22Rv1 (cell line): Measurements from ENCODE around the gene TGFBR2.

Experiments
- CTCF ChIP-seq: fragments of 450-650 bp; IDR thresholded peaks from 2 replicates; pipeline ENCODE4 v1.5.1; 2017; ENCODE audit warnings: mild to moderate bottlenecking
- ZFX ChIP-seq: fragments of 450-650 bp; IDR thresholded peaks from 2 replicates; pipeline ENCODE4 v1.6.1; 2017; ENCODE audit warnings: antibody characterized with exemption, borderline replicate concordance

GRCh38 chr3:30741889-30742288 is 135.5 kb downstream of the TGFBR2 start:
- no peak for TF ChIP-seq CTCF
- TF ChIP-seq ZFX = no peak
